Adrenal gland (tissue), 12 donors: Measurements from ENCODE around the gene ADAMTSL1. TPM values are rescaled to one million over a fixed set of nuclear protein-coding genes. Genes with fewer than 3 reads are reported as not detected.

Experiments used
- DNase-seq, 7 donors: peaks; one replicate each; pipeline ENCODE4 v3.0.0-alpha.2; 2019 to 2020
- H3K27ac ChIP-seq, 5 donors: fragments of 200-600 bp; sonication (generic) in 4 of 5; 1 replicate in 3 of 5; 2 replicates in 2 of 5; pipeline versions ENCODE4 v1.5.1 to v1.8.0; 2016 to 2020; ENCODE audit warnings: mild to moderate bottlenecking in 1 of 5
- H3K27me3 ChIP-seq: fragments of 200-600 bp; 2 replicates; pipeline ENCODE4 v1.8.0; 2021
- H3K36me3 ChIP-seq, 2 donors: fragments of 200-600 bp; replicated peaks in 1 of 2; 1 replicate in 1 of 2; 2 replicates in 1 of 2; pipeline versions ENCODE4 v1.5.1 to v1.8.0; 2018 to 2022
- H3K4me1 ChIP-seq, 2 donors: fragments of 200-600 bp; replicated peaks in 1 of 2; 1 replicate in 1 of 2; 2 replicates in 1 of 2; pipeline versions ENCODE4 v1.5.1 to v1.8.0; 2018 to 2021
- H3K4me3 ChIP-seq, 4 donors: fragments of 200-600 bp; sonication (generic) in 3 of 4; one replicate each; pipeline ENCODE4 v1.5.1; 2016 to 2018
- H3K9me3 ChIP-seq, 3 donors: fragments of 200-600 bp; sonication (generic) in 1 of 3; replicated peaks in 1 of 3; 1 replicate in 2 of 3; 2 replicates in 1 of 3; pipeline versions ENCODE4 v1.5.1 to v1.8.0; 2016 to 2021
- POLR2A ChIP-seq, 2 donors: fragments of 450-650 bp; IDR thresholded peaks; one replicate each; pipeline ENCODE4 v1.6.1; 2017; ENCODE audit warnings: antibody characterized with exemption in 2 of 2, mild to moderate bottlenecking in 2 of 2, moderate library complexity in 1 of 2
- WGBS, 4 donors: extraction: QIAGEN DNeasy Blood & Tissue Kit in 2 of 4; methylation state at CpG; one replicate each; pipeline versions ENCODE4 v1.1.5 to v1.1.7; 2013 to 2017; 5-methylcytosine and 5-hydroxymethylcytosine counted together
- intact Hi-C, 2 donors: fragments of 100-400 bp; cut with DNase I; formaldehyde crosslinking; loops; one replicate each; pipeline versions ENCODE4 v1.14.1 to v1.15.0; 2022 to 2023
- polyA plus RNA-seq, 3 donors: library from polyadenylated mRNA; stranded (reverse); fragments of 200-250 nt in 2 of 3; fragments of 350-450 nt in 1 of 3; fragmentation: Illumina TruSeq in 1 of 3; extraction: RNeasy Lipid Tissue Mini Kit (QIAGEN cat#74804) in 1 of 3; gene quantifications; one replicate each; pipeline ENCODE4 v1.2.3, GENCODE V29; 2013 to 2014
- total RNA-seq, 9 donors: library from RNA; depleted of rRNA in 4 of 9; stranded (reverse); fragments of >200 nt in 4 of 9; fragments of 120-200 nt in 1 of 9; fragmentation: NEBNext Ultra II Directional in 1 of 9; extraction: Animal tissue kit (Norgen Biotek cat#: 25700) in 1 of 9; gene quantifications; one replicate each; pipeline versions ENCODE4 v1.1.0 to v1.2.4, GENCODE V29; 2013 to 2023
- TF ChIP-seq, protein P1 (sequence below), 6 experiments: fragments of 450-650 bp in 4 of 6; fragments of 200-600 bp in 2 of 6; sonication (generic) in 1 of 6; IDR thresholded peaks; 1 replicate in 5 of 6; 2 replicates in 1 of 6; pipeline versions ENCODE4 v1.5.1 to v1.8.0; 2016 to 2021; ENCODE audit warnings: antibody characterized with exemption in 6 of 6, mild to moderate bottlenecking in 2 of 6, moderate library complexity in 1 of 6
- donor health status: healthy with polysubstance abuse.
- donor health status: Bipolar disorder and iron deficiency.
- donor health status: DM: yes; HTN: yes; CAD: no.
- donor health status: DM: no; HTN: no; CAD: no.
- donor health status: DM: no; HTN: no; CAD: no.
- donor health status: DM: yes; HTN: yes; CAD: no.

ADAMTSL1 gene
- total and polyA plus RNA-seq, 12 donors: 4.9 to 38.1 (median 20.6) TPM

DNA sequence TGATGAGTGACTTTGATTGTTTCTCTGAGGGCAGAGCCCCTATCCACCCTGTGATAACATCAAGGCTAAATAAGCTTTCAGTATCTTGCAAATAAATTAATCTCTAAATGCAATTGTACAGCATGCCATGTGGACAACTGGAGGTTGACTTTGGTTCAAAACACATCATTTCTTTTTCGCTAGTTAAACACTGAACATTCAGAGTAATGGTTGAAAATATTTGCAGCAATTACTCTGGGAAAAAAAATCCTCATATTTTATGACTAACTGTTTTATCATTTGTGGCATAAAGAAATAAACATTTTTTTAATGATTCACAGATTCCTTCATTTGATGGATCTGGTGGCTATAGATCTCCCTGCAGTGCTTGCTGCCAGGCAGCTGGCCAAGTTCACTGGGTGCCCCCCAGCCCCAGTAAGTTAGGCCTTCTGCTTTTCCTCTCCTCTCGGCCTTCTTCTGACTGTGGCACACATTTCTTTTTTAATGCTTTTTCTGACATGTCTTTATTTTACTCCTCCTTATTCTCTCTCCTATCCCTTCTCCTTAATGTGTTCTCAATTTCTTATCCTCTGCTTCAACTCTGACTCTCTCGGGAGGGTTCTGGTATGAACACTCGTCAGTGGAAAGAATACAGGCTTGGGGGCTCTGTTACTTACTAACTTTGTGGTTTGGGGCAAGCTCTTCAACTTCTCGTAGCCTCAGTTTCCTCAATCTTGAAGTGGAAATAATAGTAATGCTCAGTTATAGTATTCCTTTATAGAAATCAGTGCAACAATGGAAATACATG lies 69.6 kb downstream of the ADAMTSL1 start:
- Histone ChIP-seq H3K27me3 (no peaks in the 10 kb centered on the region), H3K4me1 (peaks cover 10 to 12% of the 10 kb centered on the region in 2 donors), H3K36me3 (no peaks in the 10 kb centered on the region), H3K4me3 (no peak overlapping the region), H3K9me3 (no peaks in the 10 kb centered on the region), H3K27ac (no peak overlapping the region)
- peak in 4 of 7 donors; percentile 13 to 28 (median 22) for DNase-seq
- no peak for TF ChIP-seq POLR2A (IDR thresholded peaks at IDR 0.05)
- TF ChIP-seq, protein P1, sequence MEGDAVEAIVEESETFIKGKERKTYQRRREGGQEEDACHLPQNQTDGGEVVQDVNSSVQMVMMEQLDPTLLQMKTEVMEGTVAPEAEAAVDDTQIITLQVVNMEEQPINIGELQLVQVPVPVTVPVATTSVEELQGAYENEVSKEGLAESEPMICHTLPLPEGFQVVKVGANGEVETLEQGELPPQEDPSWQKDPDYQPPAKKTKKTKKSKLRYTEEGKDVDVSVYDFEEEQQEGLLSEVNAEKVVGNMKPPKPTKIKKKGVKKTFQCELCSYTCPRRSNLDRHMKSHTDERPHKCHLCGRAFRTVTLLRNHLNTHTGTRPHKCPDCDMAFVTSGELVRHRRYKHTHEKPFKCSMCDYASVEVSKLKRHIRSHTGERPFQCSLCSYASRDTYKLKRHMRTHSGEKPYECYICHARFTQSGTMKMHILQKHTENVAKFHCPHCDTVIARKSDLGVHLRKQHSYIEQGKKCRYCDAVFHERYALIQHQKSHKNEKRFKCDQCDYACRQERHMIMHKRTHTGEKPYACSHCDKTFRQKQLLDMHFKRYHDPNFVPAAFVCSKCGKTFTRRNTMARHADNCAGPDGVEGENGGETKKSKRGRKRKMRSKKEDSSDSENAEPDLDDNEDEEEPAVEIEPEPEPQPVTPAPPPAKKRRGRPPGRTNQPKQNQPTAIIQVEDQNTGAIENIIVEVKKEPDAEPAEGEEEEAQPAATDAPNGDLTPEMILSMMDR (IDR thresholded peaks at IDR 0.05): no peak
- WGBS, 4 donors: 65 to 74% (median 67%) methylated on average over 5 of the region's 5 CpGs
- intact Hi-C loops: no loop called here

DNA sequence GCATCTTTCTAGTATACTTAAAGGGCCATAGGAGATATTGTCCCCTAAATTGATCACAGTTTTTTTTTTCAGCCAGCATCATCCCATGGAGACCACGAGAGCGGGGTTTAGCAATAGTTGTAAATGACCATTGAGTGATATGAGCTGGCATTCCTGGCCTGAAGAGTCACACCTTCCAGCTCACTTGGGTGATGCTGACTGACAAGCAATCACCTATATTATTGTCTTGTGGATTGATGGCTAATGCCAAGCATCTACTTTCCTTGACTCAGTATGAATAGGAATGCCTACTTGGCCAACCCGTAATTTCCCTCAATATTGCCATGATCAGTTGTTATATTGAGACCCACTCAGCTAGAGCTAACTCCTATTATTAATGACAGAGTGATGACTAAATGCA lies 70.5 kb downstream of the ADAMTSL1 start:
- Histone ChIP-seq H3K27ac (no peak overlapping the region), H3K27me3 (no peaks in the 10 kb centered on the region), H3K9me3 (no peaks in the 10 kb centered on the region), H3K4me1 (peaks cover 10 to 12% of the 10 kb centered on the region in 2 donors), H3K4me3 (no peak overlapping the region), H3K36me3 (no peaks in the 10 kb centered on the region)
- 93 to 98% (median 96%) methylated on average over 3 of the region's 3 CpGs for WGBS, 4 donors
- no peak for TF ChIP-seq POLR2A (IDR thresholded peaks at IDR 0.05)
- TF ChIP-seq, protein P1 (IDR thresholded peaks at IDR 0.05): no peak
- intact Hi-C loops: no loop called here
- no peak for DNase-seq

DNA sequence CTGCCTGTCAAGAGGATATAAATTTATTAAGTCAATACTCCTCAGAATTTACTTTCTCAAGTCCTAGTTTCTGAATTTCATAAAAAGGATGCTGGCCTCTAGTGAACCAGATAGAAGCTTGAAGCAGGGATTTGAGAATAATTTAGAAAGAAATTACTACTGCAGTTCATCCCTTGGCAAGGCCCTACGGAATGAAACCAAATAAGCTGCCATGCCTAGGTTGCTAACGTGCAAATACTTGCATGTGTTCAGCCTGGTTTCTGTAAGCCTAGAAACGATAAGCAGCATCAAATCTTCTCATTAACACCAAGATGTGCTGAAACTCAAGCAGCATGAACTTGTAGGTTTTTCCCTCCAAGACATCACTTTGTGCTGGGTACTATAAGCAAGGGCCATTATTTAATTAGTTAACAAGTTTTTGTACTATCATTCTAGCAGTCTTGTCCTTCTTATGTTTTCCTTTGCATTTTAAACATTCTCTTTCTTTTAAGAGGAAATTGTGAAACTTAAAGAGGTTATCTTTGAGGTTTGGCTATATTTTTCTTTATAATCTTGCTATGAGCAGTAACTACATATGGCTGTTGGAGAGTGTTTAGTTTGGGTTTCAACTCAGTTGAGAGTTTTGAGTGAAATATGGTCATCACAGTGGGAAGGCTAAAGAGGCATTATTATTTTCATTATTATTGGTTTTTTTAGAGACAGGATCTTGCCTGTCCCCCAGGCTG lies 71.8 kb downstream of the ADAMTSL1 start:
- Histone ChIP-seq H3K27me3 (no peaks in the 10 kb centered on the region), H3K4me3 (no peak overlapping the region), H3K36me3 (no peaks in the 10 kb centered on the region), H3K27ac (no peak overlapping the region), H3K9me3 (no peaks in the 10 kb centered on the region), H3K4me1 (peaks cover 10 to 12% of the 10 kb centered on the region in 2 donors)
- TF ChIP-seq, protein P1 (IDR thresholded peaks at IDR 0.05): no peak
- no peak for TF ChIP-seq POLR2A (IDR thresholded peaks at IDR 0.05)
- no peak for DNase-seq
- 87 to 95% (median 92%) methylated on average over 3 of the region's 3 CpGs for whole genome bisulfite sequencing, 4 donors
- intact Hi-C loops: no loop called here

DNA sequence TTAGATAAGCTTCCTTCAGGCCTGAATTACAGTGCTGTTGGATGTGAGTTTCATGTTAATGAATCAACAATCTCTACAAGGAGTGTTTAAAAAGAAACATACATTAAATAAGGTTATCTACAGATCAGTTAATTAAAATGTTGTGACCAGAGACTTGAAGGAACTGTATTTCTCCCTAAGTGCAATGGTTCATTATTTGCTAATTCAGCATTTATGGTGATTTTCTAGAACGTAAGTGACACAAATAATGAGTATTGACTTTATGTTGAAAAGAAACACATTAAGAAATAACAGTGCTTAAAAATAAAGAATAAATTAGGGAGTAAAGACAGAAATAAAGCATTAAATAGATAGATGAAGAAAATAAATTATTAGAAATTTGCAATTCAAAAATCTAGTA lies 74.5 kb downstream of the ADAMTSL1 start:
- no peak for DNase-seq
- no peak for TF ChIP-seq POLR2A (IDR thresholded peaks at IDR 0.05)
- TF ChIP-seq, protein P1 (IDR thresholded peaks at IDR 0.05): no peak
- Histone ChIP-seq H3K27me3 (no peaks in the 10 kb centered on the region), H3K27ac (no peak overlapping the region), H3K4me1 (peaks cover 5 to 6% of the 10 kb centered on the region in 2 donors), H3K4me3 (no peak overlapping the region), H3K36me3 (no peaks in the 10 kb centered on the region), H3K9me3 (peaks cover 0 to under 1% (median 0%) of the 10 kb centered on the region in 3 donors)
- intact Hi-C loops: no loop called here
- WGBS, 4 donors: 92 to 97% (median 94%) methylated on average over 1 of the region's 1 CpG
